ENCODE data around the gene RBMS3.
A peak's percentile ranks its signal among the peaks of the same experiment; 100 is the strongest.

RBMS3 gene

GRCh38 chr3:29484633-29485032 is 203.8 kb downstream of the RBMS3 start:
- TF ChIP-seq CTCF (IDR thresholded peaks at IDR 0.05; ENCODE audit: low read depth, low read length, missing control alignments): no peak
- no peak overlapping the region for H3K4me3 ChIP-seq (replicated peaks; ENCODE audit: low read depth, low read length)
- no peak for DNase-seq (ENCODE audit: extremely low read depth, low read depth)

GRCh38 chr3:29486096-29486495 is 205.2 kb downstream of the RBMS3 start:
- TF ChIP-seq CTCF (IDR thresholded peaks at IDR 0.05; ENCODE audit: low read depth, low read length, missing control alignments): no peak
- no peak for DNase-seq (ENCODE audit: extremely low read depth, low read depth)
- H3K4me3 ChIP-seq (replicated peaks; ENCODE audit: low read depth, low read length): no peak overlapping the region

- no peak for TF ChIP-seq CTCF (IDR thresholded peaks at IDR 0.05; ENCODE audit: low read depth, low read length, missing control alignments)
- no peak for DNase-seq (ENCODE audit: extremely low read depth, low read depth)
- no peak overlapping the region for H3K4me3 ChIP-seq (replicated peaks; ENCODE audit: low read depth, low read length)
Measured at GRCh38 chr3:29486917-29487316, 206.0 kb downstream of the RBMS3 start.

GRCh38 chr3:29488922-29489321 is 208.1 kb downstream of the RBMS3 start:
- no peak overlapping the region for H3K4me3 ChIP-seq (replicated peaks; ENCODE audit: low read depth, low read length)
- no peak for DNase-seq (ENCODE audit: extremely low read depth, low read depth)
- no peak for TF ChIP-seq CTCF (IDR thresholded peaks at IDR 0.05; ENCODE audit: low read depth, low read length, missing control alignments)

GRCh38 chr3:29493109-29493508 is 212.2 kb downstream of the RBMS3 start:
- no peak overlapping the region for H3K4me3 ChIP-seq (replicated peaks; ENCODE audit: low read depth, low read length)
- TF ChIP-seq CTCF (IDR thresholded peaks at IDR 0.05; ENCODE audit: low read depth, low read length, missing control alignments): no peak
- DNase-seq (ENCODE audit: extremely low read depth, low read depth): no peak

GRCh38 chr3:29494305-29495036 is 213.6 kb downstream of the RBMS3 start:
- H3K4me3 ChIP-seq (replicated peaks; ENCODE audit: low read depth, low read length): no peak overlapping the region
- DNase-seq (ENCODE audit: extremely low read depth, low read depth): peak; percentile 75
- TF ChIP-seq CTCF (IDR thresholded peaks at IDR 0.05; ENCODE audit: low read depth, low read length, missing control alignments): no peak

GRCh38 chr3:29497282-29497681 is 216.4 kb downstream of the RBMS3 start:
- DNase-seq (ENCODE audit: extremely low read depth, low read depth): no peak
- no peak for TF ChIP-seq CTCF (IDR thresholded peaks at IDR 0.05; ENCODE audit: low read depth, low read length, missing control alignments)
- H3K4me3 ChIP-seq (replicated peaks; ENCODE audit: low read depth, low read length): no peak overlapping the region

Data from HFF-Myc (cell line).